Testis (tissue), 2 donors: ENCODE data around the gene CHD5.

Experiments used
- CTCF ChIP-seq, 3 experiments: fragments of 450-650 bp in 2 of 3; fragments of 200-600 bp in 1 of 3; sonication (generic) in 1 of 3; IDR thresholded peaks; one replicate each; pipeline ENCODE4 v1.5.1; 2016 to 2019; ENCODE audit warnings: antibody characterized with exemption in 3 of 3, mild to moderate bottlenecking in 2 of 3, moderate library complexity in 1 of 3
- POLR2A ChIP-seq: fragments of 450-650 bp; IDR thresholded peaks from one replicate; pipeline ENCODE4 v1.6.1; 2017; ENCODE audit warnings: antibody characterized with exemption, mild to moderate bottlenecking, moderate library complexity

DNA sequence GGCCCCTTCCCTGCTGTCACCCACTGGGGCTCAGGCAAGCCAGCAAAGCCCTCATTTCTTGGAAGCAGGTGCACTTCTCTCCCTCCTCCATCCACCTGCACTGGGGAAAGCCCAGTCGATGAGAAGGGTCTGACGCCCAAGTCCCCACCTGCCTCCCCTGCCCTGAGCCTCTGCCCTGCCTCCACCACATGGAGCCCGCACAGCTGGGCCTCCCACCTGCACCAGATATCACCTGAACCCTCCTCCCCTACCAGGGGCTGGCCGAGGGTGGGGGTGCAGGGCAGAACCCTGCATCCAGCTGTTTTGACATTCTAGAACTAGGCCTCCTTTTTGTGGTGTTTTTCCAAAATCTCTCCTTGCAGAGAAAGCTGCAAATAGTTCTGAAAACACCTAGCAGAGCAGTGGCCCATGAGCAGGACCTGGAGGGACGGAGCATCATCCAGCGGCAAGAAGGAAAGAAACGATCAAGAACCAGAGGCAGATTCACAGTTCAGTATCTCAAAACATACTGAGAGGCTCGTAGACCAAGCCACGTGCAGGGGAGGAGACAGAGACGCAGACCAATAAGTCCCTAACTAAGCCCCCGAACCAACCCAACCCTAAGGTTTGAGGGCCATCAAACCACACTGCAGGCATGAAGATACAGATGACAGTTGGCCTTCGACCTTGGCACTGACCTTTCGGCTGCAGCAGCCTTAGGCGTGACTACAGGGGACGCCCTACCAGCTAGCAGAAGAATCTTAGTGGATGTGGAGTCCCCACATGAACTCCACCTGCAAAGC, 16.7 kb downstream of the CHD5 start:
- TF ChIP-seq CTCF (IDR thresholded peaks at IDR 0.05): no peak
- TF ChIP-seq POLR2A: no peak
